Kidney (tissue), 14 donors: Measurements from ENCODE around the gene HIVEP3. TPM values are rescaled to one million over a fixed set of nuclear protein-coding genes. Genes with fewer than 3 reads are reported as not detected.

Experiments used
- DNase-seq, 5 donors: peaks; one replicate each; pipeline ENCODE4 v3.0.0-alpha.2; 2013 to 2020
- FAIRE-seq: peaks from 2 replicates; lab custom pipeline; 2012; peaks lifted over from hg19 to GRCh38; lab: Jason Lieb, UNC
- H3K27ac ChIP-seq, 2 donors: one replicate each; pipeline ENCODE4 v1.7.0; 2013; ENCODE audit warnings: low read depth in 2 of 2, low read length in 2 of 2, inconsistent platforms in 1 of 2
- H3K27me3 ChIP-seq: one replicate; pipeline ENCODE4 v1.7.1; 2013; ENCODE audit warnings: low read length, inconsistent platforms; ENCODE audit not compliant: control insufficient read depth, insufficient read depth
- H3K36me3 ChIP-seq, 3 donors: one replicate each; pipeline versions ENCODE4 v1.7.0 to v1.7.1; 2013; ENCODE audit warnings: low read length in 3 of 3, control low read depth in 1 of 3, inconsistent platforms in 1 of 3; ENCODE audit not compliant: insufficient read depth in 3 of 3, control insufficient read depth in 2 of 3
- H3K4me1 ChIP-seq, 3 donors: one replicate each; pipeline versions ENCODE4 v1.7.0 to v1.7.1; 2013; ENCODE audit warnings: low read length in 3 of 3, inconsistent platforms in 1 of 3, low read depth in 1 of 3; ENCODE audit not compliant: control insufficient read depth in 2 of 3, insufficient read depth in 2 of 3
- H3K4me3 ChIP-seq, 3 donors: one replicate each; pipeline versions ENCODE4 v1.7.0 to v1.8.1; 2013; ENCODE audit warnings: low read length in 3 of 3, control low read depth in 1 of 3, inconsistent platforms in 1 of 3
- H3K9ac ChIP-seq, 3 donors: one replicate each; pipeline versions ENCODE4 v1.7.0 to v1.7.1; 2013; ENCODE audit warnings: low read length in 3 of 3, control low read depth in 1 of 3, inconsistent platforms in 1 of 3
- H3K9me3 ChIP-seq, 3 donors: one replicate each; pipeline versions ENCODE4 v1.7.0 to v1.7.1; 2013; ENCODE audit warnings: low read length in 3 of 3, control low read depth in 1 of 3, inconsistent platforms in 1 of 3; ENCODE audit not compliant: control insufficient read depth in 2 of 3, insufficient read depth in 1 of 3
- intact Hi-C: fragments of 100-400 bp; cut with DNase I; formaldehyde crosslinking; loops from one replicate; pipeline ENCODE4 v1.11.1; 2022
- polyA plus RNA-seq: library from polyadenylated mRNA; stranded (reverse); fragments of 350-450 nt; fragmentation: Illumina TruSeq; extraction: RNeasy Lipid Tissue Mini Kit (QIAGEN cat#74804); gene quantifications from one replicate; pipeline ENCODE4 v1.2.3, GENCODE V29; 2014; ENCODE audit warnings: low read depth, low replicate concordance; ENCODE audit not compliant: insufficient read depth
- total RNA-seq: library from RNA; stranded (reverse); fragmentation: NEBNext Ultra II Directional; extraction: Animal tissue kit (Norgen Biotek cat#: 25700); gene quantifications from one replicate; pipeline ENCODE4 v1.2.1, GENCODE V29; 2021
- TF ChIP-seq, protein P1 (sequence below): IDR thresholded peaks from 3 replicates; pipeline ENCODE4 v1.5.1; 2012; ENCODE audit warnings: mild to moderate bottlenecking, moderate library complexity, borderline replicate concordance; ENCODE audit not compliant: insufficient read depth; ENCODE audit errors: extremely low read depth
- donor health status: control.
- donor health status: control.
- donor health status: control.
- donor health status: control.
- donor health status: control.
- donor health status: DM: yes; HTN: yes; CAD: no.
- donor health status: Normal renal cell carcinoma (clear cell type).

The HIVEP3 gene
- total and polyA plus RNA-seq, 2 donors from 2014 or later = 3.5 to 11.0 TPM

DNA sequence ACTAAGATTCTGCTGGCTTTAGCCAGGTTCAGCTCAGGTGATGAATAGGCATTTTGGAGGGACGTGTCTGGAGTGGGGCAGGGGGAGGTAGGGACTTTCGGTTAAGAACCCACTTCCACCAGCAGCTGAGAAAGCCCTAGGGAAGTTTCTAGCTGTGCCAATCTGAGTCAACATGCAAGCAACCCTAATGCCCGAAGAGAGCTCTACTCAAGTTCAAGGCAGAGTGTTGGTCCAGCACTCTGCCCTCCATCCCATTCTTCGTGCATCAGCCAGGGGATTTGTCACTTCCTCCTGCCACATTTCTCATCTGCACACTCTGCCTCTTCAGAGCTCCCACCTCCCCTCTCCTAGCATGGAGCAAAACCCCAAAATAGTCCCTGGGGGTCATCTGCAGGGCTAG is 208.8 kb downstream of the HIVEP3 start:
- Histone ChIP-seq H3K9me3 (no peaks in the 10 kb centered on the region), H3K4me3 (no peak overlapping the region), H3K27ac (no peak overlapping the region), H3K36me3 (no peaks in the 10 kb centered on the region), H3K27me3 (no peaks in the 10 kb centered on the region), H3K9ac (no peak overlapping the region), H3K4me1 (no peaks in the 10 kb centered on the region)
- TF ChIP-seq, protein P1, sequence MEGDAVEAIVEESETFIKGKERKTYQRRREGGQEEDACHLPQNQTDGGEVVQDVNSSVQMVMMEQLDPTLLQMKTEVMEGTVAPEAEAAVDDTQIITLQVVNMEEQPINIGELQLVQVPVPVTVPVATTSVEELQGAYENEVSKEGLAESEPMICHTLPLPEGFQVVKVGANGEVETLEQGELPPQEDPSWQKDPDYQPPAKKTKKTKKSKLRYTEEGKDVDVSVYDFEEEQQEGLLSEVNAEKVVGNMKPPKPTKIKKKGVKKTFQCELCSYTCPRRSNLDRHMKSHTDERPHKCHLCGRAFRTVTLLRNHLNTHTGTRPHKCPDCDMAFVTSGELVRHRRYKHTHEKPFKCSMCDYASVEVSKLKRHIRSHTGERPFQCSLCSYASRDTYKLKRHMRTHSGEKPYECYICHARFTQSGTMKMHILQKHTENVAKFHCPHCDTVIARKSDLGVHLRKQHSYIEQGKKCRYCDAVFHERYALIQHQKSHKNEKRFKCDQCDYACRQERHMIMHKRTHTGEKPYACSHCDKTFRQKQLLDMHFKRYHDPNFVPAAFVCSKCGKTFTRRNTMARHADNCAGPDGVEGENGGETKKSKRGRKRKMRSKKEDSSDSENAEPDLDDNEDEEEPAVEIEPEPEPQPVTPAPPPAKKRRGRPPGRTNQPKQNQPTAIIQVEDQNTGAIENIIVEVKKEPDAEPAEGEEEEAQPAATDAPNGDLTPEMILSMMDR = no peak
- FAIRE-seq (no peak), DNase-seq (no peak)
- intact Hi-C loops = no loop called here

GRCh38 chr1:41709331-41709730 is 209.4 kb downstream of the HIVEP3 start:
- DNase-seq = no peak
- FAIRE-seq = no peak
- TF ChIP-seq, protein P1 = no peak
- no peak overlapping the region for H3K27ac ChIP-seq
- intact Hi-C loops = no loop called here
- no peaks in the 10 kb centered on the region for H3K27me3 ChIP-seq
- H3K9me3 ChIP-seq = no peaks in the 10 kb centered on the region
- no peak overlapping the region for H3K9ac ChIP-seq
- H3K4me1 ChIP-seq = no peaks in the 10 kb centered on the region
- no peak overlapping the region for H3K4me3 ChIP-seq
- no peaks in the 10 kb centered on the region for H3K36me3 ChIP-seq

GRCh38 chr1:41708332-41708731 is 210.4 kb downstream of the HIVEP3 start:
- no peak for DNase-seq
- Histone ChIP-seq H3K27me3 (no peaks in the 10 kb centered on the region), H3K27ac (no peak overlapping the region), H3K4me1 (no peaks in the 10 kb centered on the region), H3K4me3 (no peak overlapping the region), H3K9me3 (no peaks in the 10 kb centered on the region), H3K36me3 (no peaks in the 10 kb centered on the region), H3K9ac (no peak overlapping the region)
- intact Hi-C loops = no loop called here
- FAIRE-seq = no peak
- TF ChIP-seq, protein P1 = no peak

DNA sequence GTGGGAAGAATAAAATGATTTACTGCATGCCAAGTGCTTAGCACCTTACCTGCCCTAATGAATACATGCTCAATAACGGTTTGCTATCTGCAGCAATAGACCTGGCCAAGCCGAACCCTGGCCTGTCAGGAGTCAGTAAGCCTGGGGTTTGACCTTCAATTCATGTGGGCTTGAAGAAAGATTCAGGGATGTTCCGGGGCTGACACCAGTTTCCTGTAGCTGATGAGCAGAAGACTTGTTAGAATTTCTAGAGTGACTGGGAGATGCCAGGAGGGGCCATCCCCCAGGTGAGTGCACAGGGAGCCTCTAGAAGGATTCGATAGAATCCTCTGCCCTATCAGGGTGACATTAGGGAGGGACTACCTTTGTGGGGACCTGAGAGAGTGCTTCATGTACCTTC is 210.9 kb downstream of the HIVEP3 start:
- H3K27me3 ChIP-seq = no peaks in the 10 kb centered on the region
- TF ChIP-seq, protein P1 = no peak
- no peak overlapping the region for H3K4me3 ChIP-seq
- DNase-seq (no peak), FAIRE-seq (no peak)
- no peak overlapping the region for H3K27ac ChIP-seq
- H3K9ac ChIP-seq = no peak overlapping the region
- no peaks in the 10 kb centered on the region for H3K4me1 ChIP-seq
- intact Hi-C loops = no loop called here
- no peaks in the 10 kb centered on the region for H3K36me3 ChIP-seq
- no peaks in the 10 kb centered on the region for H3K9me3 ChIP-seq
